Endothelial cell of coronary artery (primary cell): ENCODE results near the gene LRRC8E. TPM values are rescaled to one million over a fixed set of nuclear protein-coding genes. Genes with fewer than 3 reads are reported as not detected.

ENCODE experiments used
- total RNA-seq: library from RNA; depleted of rRNA; stranded (reverse); fragments of >200 nt; gene quantifications from 2 replicates; pipeline ENCODE4 v1.2.3, GENCODE V29; 2014

Gene LRRC8E
- total RNA-seq, result 1.6 and 2.2 TPM in 2 replicates

GRCh38 chr19:7888145-7888825 lies at the start of gene LRRC8E:
Gene LRRC8E, plus strand, starts transcription at chr19:7888510. Its CDS starts 7,094 bp downstream, at chr19:7895604.

DNA sequence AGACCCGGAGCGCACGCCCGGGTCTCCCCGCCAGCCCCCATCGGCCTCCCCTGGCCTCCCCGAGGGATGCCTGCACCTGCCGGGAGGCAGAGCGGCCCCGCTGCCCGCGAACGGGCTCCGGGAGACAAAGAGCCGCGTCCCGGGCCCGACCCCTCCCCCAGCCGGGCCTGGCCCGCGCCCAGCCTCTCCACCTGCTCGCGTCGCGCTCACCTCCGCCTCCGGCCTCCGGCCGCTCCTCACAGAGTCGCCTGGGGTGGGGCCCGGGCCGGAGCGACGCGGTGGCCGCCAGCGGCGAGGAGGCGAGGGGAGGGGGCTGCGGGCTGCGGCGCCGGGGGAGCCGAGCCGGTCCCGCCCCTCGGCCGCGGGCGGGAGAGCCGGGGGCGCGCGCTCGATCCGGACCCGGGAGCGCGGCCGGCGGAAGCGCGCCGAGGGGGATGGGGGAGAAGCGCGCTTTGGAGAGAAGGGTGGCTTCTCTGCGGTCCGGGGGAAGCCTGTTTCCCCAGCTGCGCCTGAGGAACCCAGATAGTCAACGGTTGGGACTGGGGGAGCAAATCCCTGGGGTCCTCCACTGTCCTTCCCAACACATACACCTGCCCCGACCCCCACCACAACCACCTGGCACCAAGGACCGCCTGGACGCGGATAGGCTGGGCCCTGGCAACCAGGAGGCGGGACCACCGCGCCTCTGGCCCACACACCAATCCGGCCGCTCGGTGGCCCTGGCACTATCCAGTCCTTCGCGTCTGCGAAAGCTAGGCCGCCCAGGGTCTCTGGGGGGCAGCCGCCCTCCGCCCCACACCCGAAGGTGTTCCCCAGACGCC lies 14.0 kb upstream of the LRRC8E start, which contains the start of gene PRR36:
TSS of gene PRR36 (minus strand) at position 315 of the 821 bp plus-strand sequence. CDS start 701 bp downstream, outside the sequence.

GRCh38 chr19:7903244-7904073 lies 15.1 kb downstream of the LRRC8E start, which contains the start of gene MAP2K7:
Gene MAP2K7, plus strand, starts transcription at chr19:7903877. Its CDS starts 68 bp downstream, at chr19:7903945.

GRCh38 chr19:7914598-7915045 lies 26.3 kb downstream of the LRRC8E start, which contains the start of gene TGFBR3L:
Gene TGFBR3L, plus strand, starts transcription at chr19:7914830.

DNA sequence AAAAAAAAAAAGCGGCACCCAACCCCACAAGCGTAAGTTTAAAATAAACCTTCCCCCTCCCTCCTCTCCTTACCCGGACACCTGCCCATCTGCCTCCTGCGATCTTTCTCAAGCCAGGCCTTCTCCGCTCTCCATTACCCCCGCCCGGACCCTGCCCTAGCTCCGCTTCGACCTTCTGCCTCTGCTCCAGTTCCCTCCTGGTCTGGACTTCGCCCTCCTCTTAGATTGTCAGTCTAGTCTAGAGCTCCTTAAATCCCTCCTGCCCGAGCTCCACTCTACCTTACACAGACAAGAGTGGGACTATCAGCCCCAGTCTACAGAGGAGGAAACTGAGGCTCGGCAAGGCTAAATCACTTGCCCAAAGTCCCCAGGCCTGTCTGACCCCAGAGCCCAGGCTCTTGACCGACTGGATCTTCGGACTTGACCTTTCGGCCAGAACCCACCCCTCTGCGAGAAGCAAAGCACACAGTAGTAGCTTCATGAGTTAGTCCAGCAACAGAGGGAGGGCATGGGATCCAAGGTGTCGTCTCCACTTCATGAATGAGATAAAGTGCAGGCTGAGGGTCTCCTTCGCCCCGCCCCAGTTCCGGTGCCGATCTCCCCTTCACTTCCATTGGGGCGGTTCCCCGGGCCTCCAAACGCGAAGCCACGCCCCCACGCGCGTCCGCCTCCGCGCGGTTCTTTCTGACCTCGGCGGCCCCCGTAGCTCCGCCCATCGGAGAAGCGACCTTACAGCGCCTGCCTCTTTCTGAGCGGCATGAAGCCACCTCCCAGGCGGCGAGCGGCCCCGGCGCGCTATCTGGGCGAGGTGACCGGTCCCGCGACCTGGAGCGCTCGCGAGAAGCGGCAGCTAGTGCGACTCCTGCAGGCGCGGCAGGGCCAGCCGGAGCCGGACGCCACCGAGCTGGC lies 31.6 kb downstream of the LRRC8E start, which contains the start of gene SNAPC2:
TSS of gene SNAPC2 (plus strand) at position 729 of the 909 bp plus-strand sequence. CDS start at position 758, 29 bp downstream.

DNA sequence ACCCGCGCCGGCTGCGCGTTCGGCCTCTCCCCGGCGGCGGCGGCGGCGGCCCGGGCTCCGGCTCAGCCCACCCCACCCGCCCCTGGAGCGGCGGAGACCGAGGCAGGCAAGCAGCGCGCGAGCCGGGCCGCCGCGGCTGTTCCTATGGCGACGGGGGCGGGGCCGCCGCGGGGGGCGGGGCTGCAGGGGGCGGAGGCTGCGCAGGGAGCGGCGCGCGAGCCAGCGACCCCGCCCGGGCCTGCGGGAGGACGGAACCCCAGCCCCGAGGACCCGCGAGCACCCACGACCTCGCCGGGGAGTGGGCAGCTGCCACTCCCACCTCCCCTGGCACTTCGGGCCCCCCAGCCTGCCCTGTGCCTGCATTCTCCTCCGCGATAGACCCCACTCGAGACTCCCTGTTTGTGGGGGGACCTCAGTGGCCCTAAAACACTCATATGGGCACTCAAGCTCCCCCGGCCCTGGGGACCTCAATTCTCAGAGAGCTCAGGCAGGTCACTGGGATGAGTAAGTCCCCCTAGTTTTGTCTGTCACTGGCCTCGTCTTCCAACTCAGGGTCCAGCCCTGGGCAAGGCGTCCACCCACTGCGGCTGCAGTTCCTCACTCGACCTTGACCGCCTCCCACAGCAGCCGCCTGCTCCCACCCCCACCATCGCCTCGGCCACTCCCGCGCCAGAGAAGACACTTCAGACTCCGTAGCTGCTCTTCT lies 37.9 kb downstream of the LRRC8E start, which contains the start of gene CTXN1:
TSS of gene CTXN1 (minus strand) at position 115 of the 706 bp plus-strand sequence. CDS start 597 bp downstream, outside the sequence.

GRCh38 chr19:7943444-7944176 lies 55.3 kb downstream of the LRRC8E start, which contains the start of gene TIMM44:
Gene TIMM44, minus strand, starts transcription at chr19:7943666. Its CDS starts 15 bp downstream, at chr19:7943651.

Other genes with a start within 250 kb of the LRRC8E start
- gene RETN, start 219.5 kb upstream of the LRRC8E start, total RNA-seq, result not detected in 2 replicates
- gene MCEMP1, start 211.4 kb upstream of the LRRC8E start, total RNA-seq, result not detected in 2 replicates
- 148 and 207 TPM in 2 replicates for gene TRAPPC5, start 207.7 kb upstream of the LRRC8E start, total RNA-seq
- gene FCER2, start 186.4 kb upstream of the LRRC8E start, total RNA-seq, result not detected in 2 replicates
- not detected in 2 replicates for gene CLEC4G, start 156.4 kb upstream of the LRRC8E start, total RNA-seq
- gene CD209, start 141.0 kb upstream of the LRRC8E start, total RNA-seq, result not detected in 2 replicates
- gene CLEC4M, start 125.3 kb upstream of the LRRC8E start, total RNA-seq, result 0.38 and 0.72 TPM in 2 replicates
- 9.6 and 16.7 TPM in 2 replicates for gene EVI5L, start 58.3 kb upstream of the LRRC8E start, total RNA-seq
- gene PRR36, start 14.1 kb upstream of the LRRC8E start, total RNA-seq, result not detected in 2 replicates
- 9.4 and 11.1 TPM in 2 replicates for gene MAP2K7, start 15.4 kb downstream of the LRRC8E start, total RNA-seq
- gene TGFBR3L, start 26.3 kb downstream of the LRRC8E start, total RNA-seq, result 0.54 and 1.1 TPM in 2 replicates
- 12.4 and 13.9 TPM in 2 replicates for gene SNAPC2, start 31.8 kb downstream of the LRRC8E start, total RNA-seq
- gene CTXN1, start 37.6 kb downstream of the LRRC8E start, total RNA-seq, result 3.3 and 5.0 TPM in 2 replicates
- 58.5 and 64.7 TPM in 2 replicates for gene TIMM44, start 55.2 kb downstream of the LRRC8E start, total RNA-seq
- gene ELAVL1, start 117.1 kb downstream of the LRRC8E start, total RNA-seq, result 43.6 and 46.3 TPM in 2 replicates
- not detected in 2 replicates for gene CCL25, start 164.2 kb downstream of the LRRC8E start, total RNA-seq